Naive thymus-derived CD4-positive, alpha-beta T cell (primary cell): ENCODE data around the gene FAM185A. TPM values are rescaled to one million over a fixed set of nuclear protein-coding genes. Genes with fewer than 3 reads are reported as not detected.
"Not testable (repeated sequence)": the region's sequence is repeated elsewhere in the genome, so short reads cannot be mapped to it uniquely, and the experiment has no call there.

ENCODE experiments used
- ATAC-seq: fragments of 150-1000 bp; cut with Tn5 transposase; 2 replicates; pipeline ENCODE4 v1.10.0; 2021; ENCODE audit warnings: mild to moderate bottlenecking, moderate library complexity
- CTCF ChIA-PET: fragments of 350-600 bp; sonication (Branson Sonifier 250); formaldehyde crosslinking; loops from one replicate; lab custom pipeline; 2021; ENCODE audit warnings: antibody characterized with exemption; lab: Charles Lee
- POLR2A ChIA-PET: fragments of 350-600 bp; sonication (Branson Sonifier 250); formaldehyde crosslinking; loops from one replicate; lab custom pipeline; 2021; ENCODE audit warnings: antibody characterized with exemption, inconsistent platforms; lab: Charles Lee
- DNase-seq, 9 donors: peaks; one replicate each; pipeline versions ENCODE4 v3.0.0 to v3.0.0-alpha.2; 2020 to 2022; ENCODE audit warnings: mixed read lengths in 1 of 9
- H3K27ac ChIP-seq: one replicate; pipeline ENCODE4 v1.7.0; 2013; ENCODE audit warnings: mild to moderate bottlenecking, low read depth, low read length, moderate library complexity
- H3K27me3 ChIP-seq, 2 donors: one replicate each; pipeline ENCODE4 v1.7.0; 2013; ENCODE audit warnings: low read length in 2 of 2, mild to moderate bottlenecking in 2 of 2, moderate library complexity in 2 of 2; ENCODE audit not compliant: control insufficient read depth in 2 of 2, insufficient read depth in 2 of 2
- H3K36me3 ChIP-seq, 3 experiments: 1 replicate in 2 of 3; 2 replicates in 1 of 3; pipeline ENCODE4 v1.7.0; 2013; ENCODE audit warnings: low read length in 3 of 3, mild to moderate bottlenecking in 3 of 3, moderate library complexity in 1 of 3; ENCODE audit not compliant: insufficient read depth in 3 of 3, control insufficient read depth in 2 of 3
- H3K4me1 ChIP-seq, 2 donors: one replicate each; pipeline ENCODE4 v1.7.0; 2013; ENCODE audit warnings: low read length in 2 of 2, mild to moderate bottlenecking in 2 of 2, moderate library complexity in 1 of 2; ENCODE audit not compliant: control insufficient read depth in 2 of 2, insufficient read depth in 2 of 2
- H3K4me3 ChIP-seq: 2 replicates; pipeline ENCODE4 v1.7.0; 2013; ENCODE audit warnings: mild to moderate bottlenecking, low read length
- H3K9me3 ChIP-seq, 3 experiments: 1 replicate in 2 of 3; 2 replicates in 1 of 3; pipeline ENCODE4 v1.7.0; 2013; ENCODE audit warnings: low read length in 3 of 3; ENCODE audit not compliant: control insufficient read depth in 2 of 3
- H3K27ac Mint-ChIP-seq, 9 donors: one replicate each; pipeline ENCODE4 v1.8.0; 2020 to 2022; ENCODE audit warnings: mixed read lengths in 9 of 9, mild to moderate bottlenecking in 8 of 9, moderate library complexity in 5 of 9, inconsistent platforms in 2 of 9
- H3K27me3 Mint-ChIP-seq, 5 donors: one replicate each; pipeline ENCODE4 v1.8.0; 2021 to 2022; ENCODE audit warnings: mixed read lengths in 5 of 5, mild to moderate bottlenecking in 1 of 5
- H3K36me3 Mint-ChIP-seq, 5 donors: one replicate each; pipeline ENCODE4 v1.8.0; 2020 to 2022; ENCODE audit warnings: mixed read lengths in 5 of 5, mild to moderate bottlenecking in 3 of 5, inconsistent platforms in 1 of 5
- H3K4me1 Mint-ChIP-seq, 7 donors: one replicate each; pipeline ENCODE4 v1.8.0; 2020 to 2022; ENCODE audit warnings: mixed read lengths in 7 of 7, mild to moderate bottlenecking in 3 of 7, inconsistent platforms in 1 of 7
- H3K4me3 Mint-ChIP-seq, 10 donors: one replicate each; pipeline ENCODE4 v1.8.0; 2020 to 2022; ENCODE audit warnings: mild to moderate bottlenecking in 10 of 10, mixed read lengths in 10 of 10, moderate library complexity in 6 of 10, inconsistent platforms in 2 of 10
- H3K9me3 Mint-ChIP-seq, 11 donors: one replicate each; pipeline ENCODE4 v1.8.0; 2020 to 2022; ENCODE audit warnings: mixed read lengths in 11 of 11, mild to moderate bottlenecking in 4 of 11, inconsistent platforms in 1 of 11, moderate library complexity in 1 of 11
- intact Hi-C, 2 donors: fragments of 100-400 bp; cut with micrococcal nuclease; formaldehyde crosslinking; loops; one replicate each; pipeline ENCODE4 v1.15.1; 2023
- polyA plus RNA-seq, 2 donors: library from polyadenylated mRNA; unstranded; fragments of 300-500 nt; fragmentation: Illumina TruSeq; gene quantifications; one replicate each; pipeline ENCODE4 v1.2.3, GENCODE V29; 2021
- total RNA-seq, 6 experiments: library from RNA in 5 of 6; stranded (reverse) in 5 of 6; gene quantifications; 1 replicate in 5 of 6; 2 replicates in 1 of 6; pipeline ENCODE4 v1.2.3 and lab custom pipeline; 2021 to 2026

Gene FAM185A
- total and polyA plus RNA-seq, 7 experiments from 2014 or later = 6.2 to 12.8 (median 8.0) TPM

DNA sequence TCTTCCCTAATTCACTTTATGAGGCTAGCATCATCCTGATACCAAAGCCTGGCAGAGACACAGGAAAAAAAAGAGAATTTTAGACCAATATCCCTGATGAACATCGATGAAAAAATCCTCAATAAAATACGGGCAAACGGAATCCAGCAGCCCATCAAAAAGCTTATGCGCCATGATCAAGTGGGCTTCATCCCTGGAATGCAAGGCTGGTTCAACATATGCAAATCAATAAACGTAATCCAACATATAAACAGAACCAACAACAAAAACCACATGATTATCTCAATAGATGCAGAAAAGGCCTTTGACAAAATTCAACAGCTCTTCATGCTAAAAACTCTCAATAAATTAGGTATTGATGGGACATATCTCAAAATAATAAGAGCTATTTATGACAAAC lies 22.6 kb upstream of the FAM185A start:
- POLR2A ChIA-PET, CTCF ChIA-PET, ATAC-seq, H3K36me3 ChIP-seq, H3K27ac ChIP-seq, intact Hi-C loops, H3K4me1 ChIP-seq, H3K27me3 ChIP-seq, H3K4me3 ChIP-seq, H3K4me1 Mint-ChIP-seq, DNase-seq, H3K27ac Mint-ChIP-seq, H3K36me3 Mint-ChIP-seq, H3K9me3 ChIP-seq, H3K4me3 Mint-ChIP-seq: not testable (repeated sequence)
- peaks cover 4 to 13% (median 6%) of the 10 kb centered on the region in 5 donors for H3K27me3 Mint-ChIP-seq
- peaks cover 0 to 30% (median 5%) of the 10 kb centered on the region in 11 donors for H3K9me3 Mint-ChIP-seq

DNA sequence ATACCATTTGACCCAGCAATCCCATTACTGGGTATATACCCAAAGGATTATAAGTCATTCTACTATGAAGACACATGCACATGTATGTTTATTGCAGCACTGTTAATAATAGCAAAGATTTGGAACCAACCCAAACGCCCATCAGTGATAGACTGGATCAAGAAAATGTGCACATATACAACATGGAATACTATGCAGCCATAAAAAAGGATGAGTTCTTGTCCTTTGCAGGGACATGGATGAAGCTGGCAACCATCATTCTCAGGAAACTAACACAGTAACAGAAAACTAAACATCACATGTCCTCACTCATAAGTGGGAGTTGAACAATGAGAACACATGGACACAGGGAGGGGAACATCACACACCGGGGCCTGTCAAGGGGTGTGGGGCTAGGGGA lies 19.1 kb upstream of the FAM185A start:
- H3K4me3 ChIP-seq, H3K9me3 ChIP-seq, intact Hi-C loops, H3K36me3 ChIP-seq, H3K4me3 Mint-ChIP-seq, H3K27me3 ChIP-seq, H3K27ac ChIP-seq, POLR2A ChIA-PET, H3K4me1 ChIP-seq, H3K36me3 Mint-ChIP-seq, CTCF ChIA-PET, DNase-seq, H3K27ac Mint-ChIP-seq, ATAC-seq, H3K4me1 Mint-ChIP-seq: not testable (repeated sequence)
- Mint-ChIP-seq H3K27me3 (peaks cover 0 to 12% (median 0%) of the 10 kb centered on the region in 5 donors), H3K9me3 (peaks cover 0 to 16% (median 3%) of the 10 kb centered on the region in 11 donors)

DNA sequence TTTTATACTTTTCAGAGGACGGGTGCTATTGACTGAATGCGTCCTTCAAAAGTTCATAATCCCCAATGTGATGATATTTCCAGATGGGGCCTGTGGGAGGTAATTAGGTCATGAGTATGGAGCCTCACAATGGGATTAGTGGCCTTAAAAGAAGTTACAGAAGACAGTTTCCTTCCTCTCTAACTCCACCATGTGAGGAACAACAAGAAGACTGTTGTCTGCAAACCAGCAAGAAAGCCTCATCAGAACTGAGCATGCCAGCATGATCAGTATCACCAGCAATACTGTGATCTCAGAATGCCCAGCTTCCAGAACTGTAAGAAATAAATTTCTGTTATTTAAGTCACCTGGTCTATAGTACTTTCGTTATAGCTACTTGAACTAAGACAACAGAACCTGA lies 18.4 kb upstream of the FAM185A start:
- H3K27ac ChIP-seq, H3K4me1 ChIP-seq, H3K27me3 ChIP-seq, CTCF ChIA-PET, POLR2A ChIA-PET, H3K9me3 ChIP-seq, H3K27ac Mint-ChIP-seq, DNase-seq, H3K36me3 ChIP-seq, H3K36me3 Mint-ChIP-seq, H3K4me3 Mint-ChIP-seq, intact Hi-C loops, ATAC-seq, H3K4me1 Mint-ChIP-seq, H3K4me3 ChIP-seq: not testable (repeated sequence)
- Mint-ChIP-seq H3K9me3 (peaks cover 0 to 10% (median 3%) of the 10 kb centered on the region in 11 donors), H3K27me3 (peaks cover 0 to 19% (median 0%) of the 10 kb centered on the region in 5 donors)

DNA sequence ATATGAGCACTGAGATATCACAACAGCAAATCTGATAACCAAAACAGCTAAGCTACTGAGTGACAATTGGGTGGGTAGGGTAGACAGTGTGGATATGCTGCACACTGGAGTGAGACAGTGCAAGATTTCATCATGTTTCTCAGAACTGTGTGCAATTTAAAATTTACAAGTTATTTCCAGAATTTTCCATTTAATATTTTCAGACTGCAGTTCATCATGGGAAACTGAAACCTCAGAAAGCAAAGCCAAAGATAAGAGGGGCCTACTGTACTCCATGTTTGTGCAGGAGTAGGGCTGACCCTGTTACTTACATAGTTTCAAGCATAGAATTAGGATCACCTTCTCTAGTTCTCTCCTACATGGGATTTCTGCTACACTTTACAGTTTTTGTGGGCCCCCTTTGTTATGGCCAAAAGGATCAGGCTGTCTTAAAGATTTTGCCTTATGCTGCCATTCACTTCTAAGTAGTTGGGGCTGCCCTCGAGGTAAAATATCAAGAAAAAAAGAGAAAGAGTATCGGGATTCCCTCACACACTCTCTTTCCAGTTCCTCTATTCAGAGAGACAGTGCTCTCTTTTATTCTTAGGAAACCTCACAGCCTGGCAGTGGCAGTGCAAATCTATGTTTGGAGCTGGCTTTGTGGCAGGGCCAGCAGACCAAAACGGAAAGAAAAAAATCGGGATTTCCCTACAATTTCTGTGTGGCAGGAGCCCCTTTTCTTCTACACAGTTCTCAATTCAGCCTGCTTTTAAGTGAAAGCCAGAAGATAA lies 6.6 kb upstream of the FAM185A start:
- H3K4me1 Mint-ChIP-seq, H3K4me3 ChIP-seq, H3K36me3 Mint-ChIP-seq, H3K27ac Mint-ChIP-seq, POLR2A ChIA-PET, H3K27me3 ChIP-seq, H3K36me3 ChIP-seq, H3K4me3 Mint-ChIP-seq, H3K9me3 ChIP-seq, H3K27me3 Mint-ChIP-seq, ATAC-seq, H3K9me3 Mint-ChIP-seq, CTCF ChIA-PET, H3K27ac ChIP-seq, H3K4me1 ChIP-seq, DNase-seq: not testable (repeated sequence)
- intact Hi-C loops = loop anchor here in 1 of 2 donors (10.0 kb wide), 1 partner anchor 377 kb away; no protein-coding TSS in a partner anchor

DNA sequence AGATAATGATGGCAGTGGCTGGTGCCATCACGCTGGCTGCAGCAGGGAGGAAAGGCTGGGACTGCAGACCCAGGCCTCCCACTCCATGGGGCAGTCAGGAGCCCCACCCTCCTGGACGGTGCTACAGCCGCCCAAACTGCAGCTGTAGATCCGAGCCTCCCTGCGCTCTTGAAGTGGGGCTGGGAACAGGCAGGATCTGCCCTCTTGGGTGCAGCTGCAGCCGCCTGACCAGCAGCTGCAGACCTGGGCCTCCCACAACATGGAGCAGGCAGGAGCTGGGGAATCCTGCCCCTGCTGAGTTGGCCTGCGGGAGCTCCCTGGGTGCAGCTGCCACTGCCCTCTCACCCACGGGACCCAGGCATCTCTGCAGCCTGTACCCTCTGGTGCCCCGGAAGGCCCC lies 4.9 kb upstream of the FAM185A start:
- H3K27me3 ChIP-seq, CTCF ChIA-PET, H3K27ac ChIP-seq, H3K27ac Mint-ChIP-seq, H3K4me3 Mint-ChIP-seq, H3K4me1 ChIP-seq, POLR2A ChIA-PET, H3K36me3 Mint-ChIP-seq, H3K27me3 Mint-ChIP-seq, H3K4me3 ChIP-seq, H3K9me3 ChIP-seq, H3K9me3 Mint-ChIP-seq, ATAC-seq, H3K36me3 ChIP-seq, DNase-seq: not testable (repeated sequence)
- intact Hi-C loops = loop anchor here in 1 of 2 donors (10.0 kb wide), 1 partner anchor 379 kb away; no protein-coding TSS in a partner anchor
- H3K4me1 Mint-ChIP-seq = peaks cover 3 to 12% (median 6%) of the 10 kb centered on the region in 7 donors

DNA sequence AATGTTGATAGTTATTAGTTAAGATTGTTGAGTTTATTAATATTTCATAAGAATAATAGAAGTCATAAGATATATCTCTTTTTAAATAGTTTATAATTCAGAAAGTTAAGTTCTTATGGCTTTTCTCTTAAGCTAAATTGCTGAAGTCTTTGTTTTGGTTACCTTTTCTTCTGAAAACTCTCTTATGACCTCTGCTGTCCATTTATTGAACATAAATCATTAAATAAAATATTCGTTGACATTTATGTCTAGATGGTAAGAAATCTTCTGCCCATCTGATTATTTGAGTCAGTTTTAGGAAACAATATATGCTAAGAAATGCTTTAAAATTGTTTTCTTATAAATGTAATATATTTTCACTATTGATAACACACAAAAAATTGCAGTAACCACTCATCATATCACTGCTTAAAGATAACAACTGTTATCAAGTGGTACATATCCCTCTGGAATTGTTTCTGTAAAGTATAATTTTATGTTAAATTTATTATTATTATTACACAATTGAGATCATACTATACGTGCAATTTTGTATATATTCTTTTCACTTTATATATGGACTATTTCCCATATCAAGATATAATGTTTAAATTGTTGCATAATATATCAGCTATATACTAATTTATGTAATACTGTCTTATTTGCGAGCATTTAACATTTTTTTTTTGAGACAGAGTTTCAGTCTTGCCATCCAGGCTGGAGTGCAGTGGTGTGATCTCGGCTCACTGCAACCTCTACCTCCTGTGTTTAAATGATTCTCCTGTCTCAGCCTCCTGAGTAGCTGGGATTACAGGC lies 3.1 kb upstream of the FAM185A start:
- ATAC-seq, CTCF ChIA-PET: not testable (repeated sequence)
- peak in 1 of 9 donors; percentile 13 for DNase-seq

More for the DNA sequence above, 3.1 kb upstream of the FAM185A start:
- H3K27me3 Mint-ChIP-seq, H3K36me3 ChIP-seq, H3K4me3 Mint-ChIP-seq, H3K36me3 Mint-ChIP-seq, H3K4me3 ChIP-seq, H3K27ac ChIP-seq, H3K27me3 ChIP-seq, H3K4me1 ChIP-seq, H3K9me3 Mint-ChIP-seq, H3K9me3 ChIP-seq, POLR2A ChIA-PET, H3K27ac Mint-ChIP-seq: not testable (repeated sequence)
- peaks cover 3 to 21% (median 15%) of the 10 kb centered on the region in 7 donors for H3K4me1 Mint-ChIP-seq
- intact Hi-C loops = loop anchor here (5.0 to 10.0 kb wide), 4 partner anchors 381 to 602 kb away; partner anchors contain the start of genes DNAJC2 (in 1 of the 2) and PSMC2 (in 1 of the 2)
